NCI-H774 (cell line): ENCODE measurements around the gene FLG.
"Not testable (repeated sequence)": the region's sequence is repeated elsewhere in the genome, so short reads cannot be mapped to it uniquely, and the experiment has no call there.

ENCODE experiments used
- DNase-seq: peaks from one replicate; lab custom pipeline; 2025; lab: John Stamatoyannopoulos, UW

Gene FLG

DNA sequence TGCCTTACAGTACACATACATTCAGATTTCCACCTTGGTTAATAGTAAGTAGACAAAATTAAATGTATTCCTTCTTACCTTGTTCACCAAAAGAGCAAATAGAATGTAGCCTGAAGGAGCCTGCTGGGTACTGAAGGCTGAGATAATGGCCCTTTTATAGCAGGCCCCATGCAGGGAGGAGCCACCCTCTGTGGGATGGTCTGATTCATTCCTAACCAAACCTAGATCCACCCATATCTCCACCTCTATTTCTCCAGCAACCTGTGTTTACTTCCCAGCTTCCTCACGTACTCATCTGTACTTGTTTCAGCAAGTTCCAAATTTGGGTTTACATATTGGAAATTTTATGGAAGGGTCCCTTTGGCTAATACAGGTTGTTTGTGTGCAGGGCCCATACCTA, at the start of gene FLG:
FLG (minus strand) TSS at position 129 of the 400 bp plus-strand sequence. CDS start 9,783 bp downstream, outside the sequence.
- DNase-seq = no peak

DNA sequence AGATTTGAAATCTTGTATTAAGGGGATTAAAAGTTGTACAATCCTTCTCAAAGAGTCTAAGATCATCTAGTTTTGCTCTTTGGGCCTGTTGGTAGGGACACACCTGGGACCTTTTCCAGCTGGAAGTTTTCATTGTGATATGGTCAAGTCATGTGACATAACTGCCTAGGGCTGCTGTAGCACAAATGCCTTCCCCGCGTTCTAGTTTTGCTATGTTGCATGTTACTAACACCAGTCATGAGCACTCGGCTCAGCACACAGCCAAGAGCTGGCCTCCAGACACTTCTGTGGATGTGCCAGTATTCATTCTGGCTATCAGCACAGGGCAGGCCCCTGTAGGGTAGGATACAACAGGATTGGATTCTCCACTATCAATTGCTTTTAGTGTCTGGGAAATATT, 49.4 kb upstream of the FLG start:
- DNase-seq = no peak

DNA sequence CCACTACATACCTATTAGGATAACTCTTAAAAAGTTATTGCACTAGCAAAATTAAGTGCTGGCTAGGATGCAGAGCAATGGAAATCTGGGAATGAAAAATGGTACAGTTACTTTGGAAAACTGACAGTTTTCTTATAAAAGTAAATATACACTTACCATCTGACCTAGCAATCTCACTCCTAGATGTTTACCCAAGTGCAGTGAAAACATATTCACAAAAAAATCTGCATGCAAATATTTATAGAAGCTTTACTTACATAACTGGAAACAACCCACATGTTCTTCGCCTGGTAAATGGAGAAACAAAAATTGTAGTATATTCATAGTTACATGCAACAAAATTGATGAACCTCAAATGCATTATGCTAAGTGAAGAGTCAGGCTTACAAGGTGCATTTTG, 47.6 kb upstream of the FLG start:
- DNase-seq = no peak

DNA sequence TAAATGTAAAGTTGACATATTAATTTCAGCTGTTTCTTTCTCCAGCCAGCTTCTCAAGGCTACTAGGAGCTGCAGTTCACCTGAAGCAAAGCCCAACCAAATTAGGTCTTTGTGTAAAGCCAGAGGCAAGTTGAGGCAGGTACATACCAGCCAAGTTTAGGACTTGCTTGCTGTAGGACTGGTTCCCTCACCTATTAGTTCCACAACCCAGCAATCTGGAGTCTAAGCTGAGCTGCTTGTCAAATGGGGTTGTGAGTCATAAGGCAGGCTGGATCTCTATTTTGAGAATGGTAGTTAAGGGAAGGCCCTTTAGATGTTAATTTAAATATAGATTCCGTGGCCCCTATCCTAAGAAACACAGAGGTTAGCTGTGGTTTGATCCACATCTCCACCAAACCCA, 42.4 kb upstream of the FLG start:
- DNase-seq = no peak

DNA sequence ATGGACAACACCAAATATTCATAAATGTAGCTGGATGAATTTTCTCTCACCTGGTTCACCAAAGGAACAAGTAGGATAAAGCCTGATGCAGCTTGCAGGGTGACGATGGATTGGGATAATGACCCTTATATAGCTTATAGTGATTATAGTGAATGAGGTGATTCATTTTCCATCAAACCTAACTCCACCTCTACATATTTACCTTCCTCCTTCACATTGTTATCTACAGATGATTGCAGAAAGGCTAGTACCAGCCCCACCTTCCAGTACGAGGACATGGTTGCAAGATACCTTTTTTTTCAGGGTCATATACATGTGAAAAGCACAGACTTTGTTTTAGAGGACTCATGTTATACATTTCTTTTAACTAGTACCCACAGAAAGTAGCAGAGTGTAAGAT, 34.9 kb upstream of the FLG start, which contains the start of gene FLG2:
FLG2 (minus strand) TSS at position 101 of the 400 bp plus-strand sequence. CDS start 1,122 bp downstream, outside the sequence.
- no peak for DNase-seq

DNA sequence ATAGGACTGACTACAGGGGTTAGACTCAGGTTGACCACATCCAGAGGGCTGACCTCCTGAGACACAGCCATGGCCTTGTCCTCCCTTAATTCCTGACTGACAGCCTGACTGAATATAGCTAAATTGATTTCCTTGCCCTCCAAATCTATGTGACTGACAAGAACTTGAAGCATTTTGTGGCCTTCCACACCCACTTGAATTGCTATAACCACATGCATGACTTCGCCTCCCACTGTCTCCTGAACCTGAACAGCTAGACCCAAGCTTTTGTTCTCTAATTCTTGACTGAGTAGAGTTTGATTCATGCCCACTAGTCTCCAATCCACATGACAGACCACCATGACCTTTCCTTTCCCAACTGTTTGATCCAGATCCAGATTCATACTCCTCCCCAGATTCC, 31.7 kb upstream of the FLG start:
- no peak for DNase-seq

DNA sequence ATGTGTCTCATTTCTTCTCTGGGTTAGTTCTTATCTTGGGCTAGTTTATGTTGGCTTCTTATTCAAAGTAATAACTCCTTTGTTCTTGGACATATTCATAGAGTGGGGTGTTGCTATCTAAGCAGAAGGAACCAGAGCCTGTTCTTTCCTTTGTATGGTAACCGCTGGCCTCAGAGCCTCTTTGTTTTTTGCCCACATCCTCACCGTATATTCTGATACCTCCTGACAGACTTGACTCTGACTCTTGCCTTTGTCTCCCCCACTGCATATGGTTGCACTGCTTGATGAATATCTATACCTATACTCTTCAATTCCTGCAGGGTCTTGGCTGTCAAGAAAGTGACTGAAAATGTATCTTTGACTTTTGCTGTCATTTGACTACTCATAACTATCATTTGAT, 24.6 kb upstream of the FLG start:
- no peak for DNase-seq

DNA sequence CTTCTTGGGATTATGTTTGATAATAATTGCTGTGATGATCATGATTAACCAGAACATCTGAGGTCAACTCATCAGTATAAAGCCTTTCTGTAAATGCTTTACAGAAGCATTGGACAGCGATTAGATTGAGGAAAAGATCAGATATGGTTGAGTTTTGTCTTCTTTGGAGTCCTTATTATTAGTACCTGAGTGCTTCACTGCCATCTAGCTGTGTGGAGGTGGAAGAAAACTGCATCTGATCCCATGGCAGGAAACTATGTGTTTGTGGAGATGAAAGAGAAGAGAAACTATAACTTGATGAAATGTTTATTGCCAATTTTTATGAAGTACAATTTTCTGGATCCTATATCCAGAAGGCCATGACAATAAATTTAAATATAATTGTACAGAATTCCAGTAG, 23.4 kb upstream of the FLG start:
- no peak for DNase-seq

DNA sequence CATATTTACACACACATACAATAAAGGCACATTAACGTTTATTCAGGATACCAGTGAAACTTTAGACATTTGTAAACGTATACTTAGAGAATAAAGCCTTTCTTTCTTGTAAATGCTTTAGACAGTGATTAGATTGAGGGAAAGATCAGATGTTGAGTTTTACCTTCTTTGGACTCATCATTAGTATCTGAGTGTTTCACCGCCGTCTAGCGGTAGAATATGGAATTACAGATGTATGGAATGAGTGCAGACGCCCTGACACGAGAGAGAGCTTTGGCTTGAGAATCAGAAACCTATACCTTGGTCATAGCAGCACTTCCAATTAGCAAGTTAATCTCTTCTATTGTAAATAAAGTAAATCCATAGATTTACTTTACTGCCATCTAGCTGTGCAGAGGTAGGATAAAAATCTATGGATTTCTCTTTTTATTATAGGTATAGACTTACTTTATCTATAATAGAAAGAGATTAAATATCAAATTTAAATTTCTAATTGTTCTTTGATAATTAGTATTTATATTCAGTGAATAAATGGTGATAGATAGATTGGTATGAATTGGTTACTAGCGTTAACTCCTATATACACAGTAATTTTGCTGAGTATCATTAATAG, 22.2 kb upstream of the FLG start:
- DNase-seq = peak; percentile 26

DNA sequence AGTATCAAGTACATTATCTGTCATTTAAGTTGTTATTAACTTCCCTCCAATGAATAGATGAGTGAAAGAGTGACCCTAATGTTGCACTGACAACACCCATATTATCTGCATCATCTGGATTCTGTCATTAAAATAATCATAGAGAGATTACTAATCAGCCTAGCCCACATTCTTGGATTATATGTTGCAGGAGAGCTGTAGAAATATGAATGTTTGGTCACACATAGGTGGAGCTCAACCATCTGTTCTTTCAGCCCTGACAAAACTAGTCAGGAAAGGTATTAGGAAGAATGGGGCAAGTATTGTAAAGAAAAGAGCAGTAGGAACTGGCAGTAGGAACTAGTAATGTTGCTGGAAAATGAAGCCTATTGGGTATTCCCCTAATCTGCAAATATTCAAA, 19.4 kb upstream of the FLG start:
- DNase-seq = no peak

DNA sequence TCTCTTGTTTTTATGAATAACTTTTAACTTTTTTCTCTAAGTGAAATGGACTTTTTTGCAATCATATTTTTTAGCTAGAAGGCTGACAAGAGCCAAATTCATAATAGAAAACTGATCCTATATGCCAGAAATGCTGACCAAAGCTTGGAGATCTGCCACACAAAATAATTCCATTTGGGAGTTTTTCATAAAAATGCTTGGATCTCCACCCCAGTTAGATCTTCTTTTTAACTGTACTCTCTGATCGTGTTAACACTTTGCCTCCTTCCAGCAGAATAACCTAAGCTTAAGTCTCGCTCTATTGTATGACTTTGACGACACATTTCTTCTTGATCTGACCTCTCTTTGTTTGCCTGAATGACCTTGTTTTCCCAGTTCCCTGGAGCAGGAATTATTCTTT, 18.0 kb upstream of the FLG start:
- DNase-seq = no peak

DNA sequence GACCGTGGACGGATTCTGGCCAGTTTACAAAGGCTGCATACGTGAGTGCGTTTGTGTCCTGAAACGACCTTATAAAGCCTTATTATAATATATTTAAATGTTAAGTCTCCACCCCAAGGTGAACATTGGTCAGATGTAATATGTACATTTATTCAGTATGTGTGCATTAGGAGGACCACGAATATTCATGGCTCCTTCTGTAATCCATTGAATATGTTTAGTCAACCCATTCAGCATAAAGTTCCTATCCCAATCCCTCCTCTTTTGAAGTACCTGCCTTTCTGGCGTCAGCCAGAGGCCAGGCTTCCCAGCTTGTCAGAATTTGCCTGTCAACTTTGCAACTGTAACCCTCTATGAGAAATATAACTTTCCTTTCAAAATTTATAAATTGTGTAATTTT, 10.4 kb upstream of the FLG start:
- no peak for DNase-seq

DNA sequence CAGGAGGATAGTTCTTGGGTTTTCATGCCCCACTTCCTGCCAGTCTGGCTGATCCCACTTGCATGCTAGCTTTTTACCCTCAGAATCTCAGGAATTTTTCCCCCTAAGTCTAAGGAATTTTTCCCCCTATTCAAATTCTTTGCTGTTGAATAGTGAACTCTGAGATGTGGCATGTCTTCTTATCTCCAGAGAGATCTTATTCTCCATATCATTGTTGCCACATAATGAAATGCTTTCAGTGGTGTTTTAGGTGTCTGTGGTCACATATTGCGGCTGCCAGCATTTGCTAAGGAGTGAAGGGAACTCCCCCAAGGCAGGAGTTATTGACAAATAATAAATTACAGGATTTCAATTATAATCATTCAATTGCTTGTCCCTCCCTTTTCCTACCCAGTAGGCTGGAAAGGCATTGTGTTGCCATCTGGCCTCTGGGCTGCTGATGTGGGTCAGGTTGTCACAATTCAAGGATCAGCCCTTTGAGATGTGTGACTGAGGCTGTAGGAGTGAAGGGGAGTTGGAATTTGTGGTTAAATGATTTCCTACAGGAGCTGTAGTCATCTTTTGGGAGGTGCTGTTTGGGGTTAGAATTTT, 3.9 kb upstream of the FLG start:
- no peak for DNase-seq

DNA sequence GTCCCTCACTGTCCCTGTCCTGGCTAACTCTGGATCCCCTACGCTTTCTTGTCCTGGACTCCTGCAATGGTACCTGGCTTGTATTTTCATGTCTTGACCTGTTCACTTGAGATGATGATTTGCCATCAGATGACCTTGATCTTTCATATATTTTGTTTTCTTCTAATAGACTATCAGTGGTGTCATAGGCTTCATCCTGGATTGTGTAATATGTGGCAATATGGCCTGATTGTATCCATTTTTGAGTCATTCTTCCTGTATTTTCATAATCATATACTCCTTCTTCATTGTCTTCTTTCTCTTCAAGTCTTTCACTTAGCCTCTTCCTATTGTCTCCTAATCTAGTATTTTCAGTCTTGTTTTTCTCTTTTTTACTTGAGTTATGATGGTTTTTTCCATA, 11.1 kb downstream of the FLG start:
- DNase-seq = no peak

DNA sequence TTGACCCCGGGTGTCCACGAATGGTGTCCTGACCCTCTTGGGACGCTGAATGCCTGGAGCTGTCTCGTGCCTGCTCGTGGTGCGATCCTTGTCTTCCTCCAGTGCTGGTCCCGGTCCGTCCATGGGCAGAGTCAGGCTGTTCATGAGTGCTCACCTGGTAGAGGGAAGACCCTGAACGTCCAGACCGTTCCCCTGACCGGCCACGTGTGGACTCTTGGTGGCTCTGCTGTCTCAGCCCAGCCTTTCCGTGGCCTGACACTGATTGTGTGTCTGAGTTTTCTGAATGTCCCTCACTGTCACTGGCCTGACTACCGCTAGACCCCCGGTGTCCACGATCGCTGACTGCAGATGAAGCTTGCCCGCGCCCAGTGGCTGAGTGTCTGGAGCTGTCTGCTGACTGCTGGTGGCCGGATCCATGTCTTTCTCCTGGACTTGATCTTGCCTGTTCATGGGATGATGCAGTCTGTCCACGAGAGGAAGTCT, 11.7 kb downstream of the FLG start:
- DNase-seq = no peak

DNA sequence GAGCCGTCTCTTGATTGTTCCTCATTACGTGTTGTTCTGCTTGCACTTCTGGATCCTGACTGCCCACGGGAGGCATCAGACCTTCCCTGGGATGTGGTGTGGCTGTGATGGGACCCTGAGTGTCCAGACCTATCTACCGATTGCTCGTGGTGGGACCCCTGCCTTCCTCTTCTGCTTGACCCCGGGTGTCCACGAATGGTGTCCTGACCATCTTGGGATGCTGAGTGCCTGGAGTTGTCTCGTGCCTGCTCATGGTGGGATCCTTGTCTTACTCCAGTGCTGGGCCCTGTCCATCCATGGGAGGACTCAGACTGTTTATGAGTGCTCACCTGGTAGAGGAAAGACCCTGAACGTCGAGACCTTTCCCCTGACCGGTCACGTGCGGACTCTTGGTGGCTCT, 12.9 kb downstream of the FLG start:
- not testable (repeated sequence) for DNase-seq

DNA sequence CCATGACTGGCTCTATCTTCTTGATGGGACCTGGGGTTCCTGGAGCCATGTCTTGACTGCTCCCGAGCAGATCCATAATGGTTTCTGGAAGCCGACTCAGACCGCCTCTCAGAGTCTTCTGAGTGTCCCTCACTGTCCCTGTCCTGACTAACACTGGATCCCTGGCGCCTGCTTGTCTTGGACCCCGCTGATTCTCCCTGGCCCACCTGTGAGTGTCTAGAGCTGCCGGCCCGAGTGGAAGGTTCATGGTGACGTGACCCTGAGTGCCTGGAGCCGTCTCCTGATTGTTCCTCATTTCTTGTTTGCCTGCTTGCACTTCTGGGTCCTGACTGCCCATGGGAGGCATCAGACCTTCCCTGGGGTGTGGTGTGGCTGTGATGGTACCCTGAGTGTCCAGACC, 15.1 kb downstream of the FLG start:
- DNase-seq = no peak

DNA sequence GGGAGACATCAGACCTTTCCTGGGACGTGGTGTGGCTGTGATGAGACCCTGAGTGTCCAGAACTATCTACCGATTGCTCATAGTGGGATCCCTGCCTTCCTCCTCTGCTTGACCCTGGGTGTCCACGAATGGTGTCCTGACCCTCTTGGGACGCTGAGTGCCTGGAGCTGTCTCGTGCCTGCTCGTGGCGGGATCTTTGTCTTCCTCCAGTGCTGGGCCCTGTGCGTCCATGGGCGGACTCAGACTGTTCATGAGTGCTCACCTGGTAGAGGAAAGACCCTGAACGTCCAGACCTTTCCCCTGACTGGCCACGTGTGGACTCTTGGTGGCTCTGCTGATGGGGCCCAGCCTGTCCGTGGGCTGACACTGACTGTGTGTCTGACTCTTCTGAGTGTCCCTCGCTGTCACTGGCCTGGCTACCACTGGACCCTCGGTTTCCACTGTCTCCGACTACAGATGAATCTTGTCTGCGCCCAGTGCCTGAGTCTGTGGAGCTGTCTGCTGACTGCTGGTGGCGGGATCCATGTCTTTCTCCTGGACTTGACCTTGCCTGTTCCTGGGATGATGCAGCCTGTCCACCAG, 15.6 kb downstream of the FLG start:
- not testable (repeated sequence) for DNase-seq

DNA sequence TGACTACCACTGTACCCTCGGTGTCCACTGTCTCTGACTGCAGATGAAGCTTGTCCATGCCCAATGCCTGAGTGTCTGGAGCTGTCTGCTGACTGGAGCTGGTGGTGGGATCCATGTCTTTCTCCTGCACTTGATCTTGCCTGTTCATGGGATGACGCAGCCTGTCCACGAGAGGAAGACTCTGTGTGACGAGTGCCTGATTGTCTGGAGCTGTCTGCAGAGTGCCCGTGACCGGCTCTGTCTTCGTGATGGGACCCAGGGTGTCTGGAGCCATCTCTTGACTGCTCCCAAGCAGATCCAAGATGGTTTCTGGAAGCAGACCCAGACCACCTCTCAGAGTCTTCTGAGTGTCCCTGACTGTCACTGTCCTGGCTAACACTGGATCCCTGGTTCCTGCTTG, 16.3 kb downstream of the FLG start:
- DNase-seq = not testable (repeated sequence)

DNA sequence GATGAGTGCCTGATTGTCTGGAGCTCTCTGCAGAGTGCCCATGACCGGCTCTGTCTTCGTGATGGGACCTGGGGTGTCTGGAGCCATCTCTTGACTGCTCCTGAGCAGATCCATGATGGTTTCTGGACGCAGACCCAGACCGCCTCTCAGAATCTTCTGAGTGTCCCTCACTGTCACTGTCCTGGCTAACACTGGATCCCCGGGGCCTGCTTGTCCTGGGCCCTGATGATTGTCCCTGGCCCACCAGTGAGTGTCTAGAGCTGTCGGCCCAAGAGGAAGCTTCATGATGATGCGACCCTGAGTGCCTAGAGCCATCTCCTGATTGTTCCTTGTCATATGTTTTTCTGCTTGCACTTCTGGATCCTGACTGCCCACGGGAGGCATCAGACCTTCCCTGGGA, 17.1 kb downstream of the FLG start:
- not testable (repeated sequence) for DNase-seq

DNA sequence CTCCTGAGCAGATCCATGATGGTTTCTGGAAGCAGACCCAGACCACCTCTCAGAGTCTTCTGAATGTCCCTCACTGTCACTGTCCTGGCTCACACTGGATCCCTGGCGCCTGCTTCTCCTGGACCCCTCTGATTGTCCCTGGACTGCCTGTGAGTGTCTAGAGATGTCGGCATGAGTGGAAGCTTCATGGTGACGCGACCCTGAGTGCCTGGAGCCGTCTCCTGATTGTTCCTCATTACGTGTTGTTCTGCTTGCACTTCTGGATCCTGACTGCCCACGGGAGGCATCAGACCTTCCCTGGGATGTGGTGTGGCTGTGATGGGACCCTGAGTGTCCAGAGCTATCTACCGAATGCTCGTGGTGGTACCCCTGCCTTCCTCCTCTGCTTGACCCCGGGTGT, 18.9 kb downstream of the FLG start:
- DNase-seq = not testable (repeated sequence)

DNA sequence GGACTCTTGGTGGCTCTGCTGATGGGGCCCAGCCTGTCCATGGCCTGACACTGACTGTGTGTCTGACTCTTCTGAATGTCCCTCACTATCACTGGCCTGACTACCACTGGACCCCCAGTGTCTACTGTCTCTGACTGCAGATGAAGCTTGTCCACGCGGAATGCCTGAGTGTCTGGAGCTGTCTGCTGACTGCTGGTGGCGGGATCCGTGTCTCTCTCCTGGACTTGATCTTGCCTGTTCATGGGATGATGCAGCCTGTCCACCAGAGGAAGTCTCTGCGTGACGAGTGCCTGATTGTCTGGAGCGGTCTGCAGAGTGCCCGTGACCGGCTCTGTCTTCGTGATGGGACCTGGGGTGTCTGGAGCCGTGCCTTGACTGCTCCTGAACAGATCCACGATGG, 20.3 kb downstream of the FLG start:
- not testable (repeated sequence) for DNase-seq

DNA sequence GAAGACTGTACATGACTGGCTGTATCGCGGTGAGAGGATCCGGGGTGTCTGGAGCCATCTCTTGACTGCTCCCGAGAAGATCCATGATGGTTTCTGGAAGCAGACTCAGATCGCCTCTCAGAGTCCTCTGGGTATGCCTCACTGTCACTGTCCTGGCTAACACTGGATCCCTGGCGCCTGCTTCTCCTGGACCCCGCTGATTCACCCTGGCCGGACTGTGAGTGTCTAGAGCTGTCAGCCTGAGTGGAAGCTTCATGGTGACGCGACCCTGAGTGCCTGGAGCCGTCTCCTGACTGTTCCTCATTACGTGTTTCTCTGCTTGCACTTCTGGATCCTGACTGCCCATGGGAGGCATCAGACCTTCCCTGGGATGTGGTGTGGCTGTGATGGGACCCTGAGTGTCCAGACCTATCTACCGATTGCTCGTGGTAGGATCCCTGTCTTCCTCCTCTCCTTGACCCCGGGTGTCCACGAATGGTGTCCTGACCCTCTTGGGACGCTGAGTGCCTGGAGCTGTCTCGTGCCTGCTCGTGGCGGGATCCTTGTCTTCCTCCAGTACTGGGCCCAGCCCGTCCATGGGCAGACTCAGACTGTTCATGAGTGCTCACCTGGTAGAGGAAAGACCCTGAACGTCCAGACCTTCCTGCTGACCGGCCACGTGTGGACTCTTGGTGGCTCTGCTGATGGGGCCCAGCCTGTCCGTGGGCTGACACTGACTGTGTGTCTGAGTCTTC, 21.7 kb downstream of the FLG start:
- not testable (repeated sequence) for DNase-seq
